HG03439 (cell line): ENCODE measurements around the gene C10orf90.

Experiments
- ATAC-seq: cut with Tn5 transposase; IDR thresholded peaks from one replicate; pipeline ENCODE4 v1.9.1; 2021; ENCODE audit warnings: mild to moderate bottlenecking, moderate library complexity; ENCODE audit not compliant: unreplicated experiment

C10orf90 gene

GRCh38 chr10:126469692-126470091 is 200.8 kb downstream of the C10orf90 start:
- ATAC-seq = no peak

- ATAC-seq = no peak
Observed at GRCh38 chr10:126468876-126469643, 201.4 kb downstream of the C10orf90 start.

GRCh38 chr10:126468467-126468866 is 202.0 kb downstream of the C10orf90 start:
- no peak for ATAC-seq

- no peak for ATAC-seq
Observed at GRCh38 chr10:126465771-126466170, 204.7 kb downstream of the C10orf90 start.

- ATAC-seq = no peak
Observed at GRCh38 chr10:126463286-126463685, 207.2 kb downstream of the C10orf90 start.

GRCh38 chr10:126461289-126461940 is 209.1 kb downstream of the C10orf90 start:
- no peak for ATAC-seq

GRCh38 chr10:126459878-126460481 is 210.5 kb downstream of the C10orf90 start:
- no peak for ATAC-seq

GRCh38 chr10:126459032-126459831 is 211.3 kb downstream of the C10orf90 start:
- no peak for ATAC-seq

GRCh38 chr10:126458466-126458865 is 212.0 kb downstream of the C10orf90 start:
- no peak for ATAC-seq

- ATAC-seq = no peak
Observed at GRCh38 chr10:126456632-126457031, 213.9 kb downstream of the C10orf90 start.

- no peak for ATAC-seq
Observed at GRCh38 chr10:126455766-126456405, 214.6 kb downstream of the C10orf90 start.

- no peak for ATAC-seq
Observed at GRCh38 chr10:126455036-126455765, 215.3 kb downstream of the C10orf90 start.

- ATAC-seq = no peak
Observed at GRCh38 chr10:126454045-126454751, 216.3 kb downstream of the C10orf90 start.

GRCh38 chr10:126452245-126452644 is 218.2 kb downstream of the C10orf90 start:
- no peak for ATAC-seq

GRCh38 chr10:126448091-126448490 is 222.4 kb downstream of the C10orf90 start:
- no peak for ATAC-seq

GRCh38 chr10:126439942-126440341 is 230.6 kb downstream of the C10orf90 start:
- no peak for ATAC-seq

GRCh38 chr10:126438407-126438783 is 232.1 kb downstream of the C10orf90 start:
- no peak for ATAC-seq

GRCh38 chr10:126437635-126438406 is 232.7 kb downstream of the C10orf90 start:
- no peak for ATAC-seq

- no peak for ATAC-seq
Observed at GRCh38 chr10:126434235-126434634, 236.3 kb downstream of the C10orf90 start.
